Prostate gland (tissue), 2 donors: Measurements from ENCODE around the gene SMIM7.

Experiments
- CTCF ChIP-seq, 4 experiments: fragments of 200-600 bp in 2 of 4; fragments of 450-650 bp in 2 of 4; sonication (generic) in 2 of 4; IDR thresholded peaks; 1 replicate in 3 of 4; 2 replicates in 1 of 4; pipeline ENCODE4 v1.5.1; 2016 to 2019; ENCODE audit warnings: antibody characterized with exemption in 4 of 4, mild to moderate bottlenecking in 2 of 4, moderate library complexity in 2 of 4
- POLR2A ChIP-seq: fragments of 450-650 bp; IDR thresholded peaks from one replicate; pipeline ENCODE4 v1.6.1; 2016; ENCODE audit warnings: antibody characterized with exemption, mild to moderate bottlenecking

GRCh38 chr19:16676101-16676798 is 16.3 kb upstream of the SMIM7 start:
- TF ChIP-seq CTCF (IDR thresholded peaks at IDR 0.05), result no peak
- TF ChIP-seq POLR2A, result no peak
